Choroid plexus epithelial cell (primary cell): ENCODE measurements around the gene CELSR2.
"Not testable (repeated sequence)": the region's sequence is repeated elsewhere in the genome, so short reads cannot be mapped to it uniquely, and the experiment has no call there.

Source experiments
- DNase-seq: peaks from one replicate; pipeline ENCODE4 v3.0.0-alpha.2; 2010; ENCODE audit warnings: low read depth
- H3K4me3 ChIP-seq: 2 replicates; pipeline ENCODE4 v1.5.1; 2011; ENCODE audit warnings: low read depth, mild to moderate bottlenecking, control low read depth, low read length, moderate library complexity
- CTCF ChIP-seq: conservative IDR thresholded peaks from 2 replicates; pipeline ENCODE4 v1.5.1; 2011; ENCODE audit warnings: low read depth, mild to moderate bottlenecking, control low read depth, inconsistent platforms, low read length, moderate library complexity

The CELSR2 gene

GRCh38 chr1:109214695-109215623 lies 34.4 kb upstream of the CELSR2 start:
- DNase-seq, result peak; percentile 94
- peak overlapping the region; percentile 99 for H3K4me3 ChIP-seq
- TF ChIP-seq CTCF, result no peak

DNA sequence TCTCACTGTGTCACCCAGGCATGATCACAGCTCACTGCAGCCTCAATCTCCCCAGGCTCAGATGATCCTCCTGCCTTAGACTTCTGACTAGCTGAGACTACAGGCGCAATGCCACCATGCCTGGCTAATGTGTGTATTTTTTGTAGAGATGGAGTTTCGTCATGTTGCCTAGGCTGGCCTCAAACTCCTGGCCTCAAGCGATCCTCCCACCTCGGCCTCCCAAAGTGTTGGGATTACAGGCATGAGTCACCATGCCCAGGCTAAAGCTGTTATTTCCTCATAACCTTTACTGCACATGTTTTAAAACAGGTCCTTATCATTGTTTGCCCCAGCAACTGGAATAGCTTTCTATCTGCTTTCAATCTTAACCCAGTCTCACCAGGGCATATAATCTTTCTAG lies 32.7 kb upstream of the CELSR2 start:
- DNase-seq, result no peak
- no peak for TF ChIP-seq CTCF
- H3K4me3 ChIP-seq, result no peak overlapping the region

DNA sequence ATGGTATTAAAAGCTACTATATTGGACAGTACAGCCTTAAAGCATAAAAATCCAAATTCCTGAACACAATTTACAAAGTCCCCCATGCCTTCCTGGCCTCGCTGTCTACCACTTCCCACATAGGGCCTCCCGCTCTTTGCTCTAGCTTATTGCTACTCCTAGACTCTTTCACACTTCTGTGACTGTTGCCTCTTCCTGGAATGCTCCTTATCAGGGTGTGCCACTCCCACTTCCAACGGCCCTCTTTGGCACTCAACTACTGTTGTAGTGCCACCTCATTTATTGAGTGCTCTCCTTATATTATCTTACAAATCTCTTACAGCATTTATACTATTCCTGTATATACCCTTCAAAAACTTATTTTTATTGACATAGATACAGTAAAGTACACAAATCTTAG lies 30.8 kb upstream of the CELSR2 start:
- no peak for DNase-seq
- no peak for TF ChIP-seq CTCF
- no peak overlapping the region for H3K4me3 ChIP-seq

DNA sequence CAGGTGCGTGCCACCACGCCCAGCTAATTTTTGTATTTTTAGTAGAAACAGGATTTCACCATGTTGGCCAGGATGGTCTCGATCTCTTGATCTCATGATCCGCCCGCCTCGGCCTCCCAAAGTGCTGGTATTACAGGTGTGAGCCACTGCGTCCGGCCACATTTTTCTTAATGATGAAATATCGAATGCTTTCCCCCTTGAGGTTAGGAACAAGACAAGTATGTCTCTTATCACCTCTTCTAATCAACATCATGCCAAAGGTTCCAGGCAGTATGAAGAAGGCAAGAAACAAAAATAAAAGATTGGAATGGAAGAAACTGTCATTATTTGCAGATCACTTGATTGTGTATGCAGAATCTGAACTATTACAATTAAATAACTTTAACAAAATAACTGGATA lies 28.1 kb upstream of the CELSR2 start:
- not testable (repeated sequence) for DNase-seq, H3K4me3 ChIP-seq

GRCh38 chr1:109225308-109225707 lies 24.0 kb upstream of the CELSR2 start:
- no peak for TF ChIP-seq CTCF
- DNase-seq, result no peak
- no peak overlapping the region for H3K4me3 ChIP-seq

GRCh38 chr1:109225711-109226445 lies 23.5 kb upstream of the CELSR2 start:
- no peak for DNase-seq
- no peak for TF ChIP-seq CTCF
- no peak overlapping the region for H3K4me3 ChIP-seq

GRCh38 chr1:109228167-109228566 lies 21.2 kb upstream of the CELSR2 start:
- H3K4me3 ChIP-seq, result no peak overlapping the region
- TF ChIP-seq CTCF, result no peak
- DNase-seq, result peak; percentile 59
